HK-2 (cell line): ENCODE measurements around the gene NDUFS4.
"Not testable (repeated sequence)": the region's sequence is repeated elsewhere in the genome, so short reads cannot be mapped to it uniquely, and the experiment has no call there.

Source experiments
- DNase-seq: peaks from one replicate; pipeline ENCODE4 v3.0.0-alpha.2; 2018; ENCODE audit not compliant: unreplicated experiment

Gene NDUFS4

DNA sequence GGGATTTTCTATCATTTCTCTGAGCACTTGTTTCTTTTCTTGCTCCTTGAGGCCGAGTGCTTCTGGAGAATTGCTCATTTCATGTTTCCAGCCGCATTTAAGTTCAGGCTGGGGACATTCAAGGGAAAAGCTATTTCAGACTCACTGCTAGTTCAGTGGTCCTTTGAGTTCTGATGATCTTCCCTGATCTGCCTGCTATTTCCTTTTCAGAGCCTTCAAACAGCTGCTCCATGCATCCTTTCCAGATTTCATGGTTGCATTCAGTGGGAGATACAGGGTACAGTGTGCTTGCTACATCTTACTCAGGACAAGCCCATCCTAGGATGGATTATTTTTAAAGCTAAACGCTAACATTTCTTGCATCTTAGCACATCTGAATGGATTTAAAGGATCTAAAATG, 14.7 kb downstream of the NDUFS4 start:
- DNase-seq: no peak

GRCh38 chr5:53575831-53576230, 15.4 kb downstream of the NDUFS4 start:
- no peak for DNase-seq

DNA sequence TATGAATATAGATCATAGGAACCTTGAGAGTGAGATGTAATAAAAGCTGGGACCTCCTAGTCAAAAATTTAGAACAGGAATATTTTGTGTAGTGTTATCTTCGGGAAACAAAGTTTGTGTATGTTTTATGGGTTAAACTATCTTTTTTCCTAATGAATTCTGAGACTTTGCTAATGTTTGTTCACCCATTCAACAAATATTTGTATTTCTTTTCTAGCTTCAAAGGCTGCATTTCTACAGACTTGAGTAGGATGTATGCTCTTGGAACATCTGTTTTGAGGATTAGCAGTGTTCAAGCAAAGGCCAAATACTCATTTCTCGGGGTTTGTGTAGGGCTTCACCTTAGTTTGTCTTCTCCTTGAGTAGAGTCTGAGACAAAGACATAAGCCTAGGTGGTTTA, 16.2 kb downstream of the NDUFS4 start:
- DNase-seq: no peak

DNA sequence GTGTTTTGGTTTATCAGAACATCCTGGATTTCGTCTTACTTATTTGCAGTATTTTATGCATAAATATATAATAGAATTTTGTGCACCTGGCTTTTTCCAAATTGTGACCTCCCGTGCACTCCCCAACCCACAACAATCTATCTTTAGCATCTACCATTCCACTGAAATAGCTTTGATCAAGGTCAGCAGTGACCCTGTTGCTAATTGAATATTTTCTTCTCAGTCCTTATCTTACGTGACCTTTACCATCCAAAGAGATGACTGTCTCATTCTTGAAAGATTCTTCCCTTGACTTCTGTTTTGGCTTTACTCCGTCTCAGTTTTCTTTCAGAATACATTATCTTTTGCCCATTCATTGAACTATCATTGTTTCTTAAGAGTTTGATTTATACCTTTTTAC, 18.4 kb downstream of the NDUFS4 start:
- no peak for DNase-seq

DNA sequence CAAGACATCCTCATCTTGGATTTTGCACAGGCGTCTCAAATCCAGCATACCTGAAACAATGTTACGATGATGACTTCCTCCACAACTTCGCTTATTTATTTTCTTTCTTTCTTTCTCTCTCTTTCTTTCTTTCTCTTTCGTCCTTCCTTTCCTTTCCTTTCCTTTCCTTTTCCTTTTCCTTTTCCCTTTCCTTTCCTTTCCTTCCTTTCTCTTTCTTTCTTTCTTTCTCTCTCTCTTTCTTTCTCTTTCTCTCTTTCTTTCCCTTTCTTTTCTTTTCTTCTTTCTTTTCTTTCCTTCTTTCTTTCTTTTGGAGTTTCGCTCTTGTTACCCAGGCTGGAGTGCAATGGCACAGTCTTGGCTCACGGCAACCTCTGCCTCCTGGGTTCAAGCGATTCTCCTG, 20.1 kb downstream of the NDUFS4 start:
- no peak for DNase-seq

DNA sequence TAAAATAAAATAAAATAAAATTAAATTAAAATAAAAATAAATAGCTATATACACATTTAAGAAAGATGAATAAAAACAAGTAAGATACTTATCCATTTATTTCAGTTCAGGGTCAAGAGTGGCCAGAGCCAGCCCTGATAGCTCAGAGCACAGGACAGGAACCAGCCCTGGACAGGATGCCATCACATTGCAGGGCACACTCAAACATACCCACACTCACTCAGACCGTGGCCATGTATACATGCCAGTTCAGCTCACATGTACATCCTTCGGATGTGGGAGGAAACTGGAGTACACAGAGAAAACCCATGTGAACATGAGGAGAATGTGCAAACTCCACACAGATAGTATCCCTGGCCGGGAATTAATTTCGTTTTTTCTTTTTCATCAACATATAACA, 21.8 kb downstream of the NDUFS4 start:
- no peak for DNase-seq

GRCh38 chr5:53590759-53591158, 30.3 kb downstream of the NDUFS4 start:
- DNase-seq: no peak

DNA sequence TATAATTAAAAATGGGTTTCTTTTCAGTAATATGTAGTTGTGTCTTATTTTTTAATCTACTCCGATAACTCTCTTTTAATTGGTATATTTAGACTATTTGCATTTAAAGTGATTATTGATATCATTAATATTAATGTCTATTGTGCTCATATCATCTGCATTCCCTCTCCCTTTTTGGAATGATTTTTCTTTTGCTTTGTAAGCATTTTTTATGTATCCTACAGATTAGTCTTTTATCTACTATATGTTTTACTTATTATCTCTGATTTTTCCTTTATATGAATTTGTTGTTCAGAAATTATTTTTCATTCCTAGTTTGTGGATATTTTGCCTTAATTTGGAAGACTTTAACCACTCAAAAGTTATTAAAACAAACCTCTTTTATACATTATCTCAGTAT, 34.0 kb downstream of the NDUFS4 start:
- no peak for DNase-seq

DNA sequence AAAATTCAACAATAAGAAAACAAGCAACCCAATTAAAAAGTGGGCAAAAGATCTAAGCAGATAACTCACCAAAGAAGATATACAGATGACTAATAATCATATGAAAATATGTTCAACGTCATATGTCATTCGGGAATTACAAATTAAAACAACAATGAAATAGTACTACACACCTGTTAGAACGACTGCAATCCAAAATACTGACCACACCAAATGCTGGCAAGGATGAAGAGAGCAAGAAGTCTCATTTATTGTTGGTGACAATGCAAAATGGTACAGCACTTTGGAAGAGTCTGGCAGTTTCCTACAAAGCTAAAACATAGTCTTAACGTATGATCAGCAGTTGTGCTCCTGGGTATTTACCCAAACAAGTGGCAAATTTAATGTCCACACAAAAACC, 37.5 kb downstream of the NDUFS4 start:
- no peak for DNase-seq

DNA sequence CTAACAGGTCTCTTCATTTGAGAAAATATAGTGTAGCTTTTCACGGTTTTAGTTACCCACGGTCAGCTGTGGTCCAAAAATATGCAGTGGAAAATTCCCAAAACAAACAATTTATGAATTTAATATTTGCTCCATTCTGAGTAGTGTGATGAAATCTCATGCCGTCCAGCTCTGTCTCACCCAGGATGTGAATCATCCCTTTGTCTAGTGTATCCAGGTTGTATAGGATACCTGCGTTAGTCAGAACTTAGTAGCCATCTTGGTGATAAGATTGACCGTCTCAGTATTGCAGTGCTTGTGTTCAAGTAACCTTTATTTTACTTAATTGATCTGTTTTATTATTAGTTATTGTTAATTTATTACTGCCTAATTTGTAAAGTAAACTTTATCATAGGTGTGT, 41.1 kb downstream of the NDUFS4 start:
- DNase-seq: no peak

DNA sequence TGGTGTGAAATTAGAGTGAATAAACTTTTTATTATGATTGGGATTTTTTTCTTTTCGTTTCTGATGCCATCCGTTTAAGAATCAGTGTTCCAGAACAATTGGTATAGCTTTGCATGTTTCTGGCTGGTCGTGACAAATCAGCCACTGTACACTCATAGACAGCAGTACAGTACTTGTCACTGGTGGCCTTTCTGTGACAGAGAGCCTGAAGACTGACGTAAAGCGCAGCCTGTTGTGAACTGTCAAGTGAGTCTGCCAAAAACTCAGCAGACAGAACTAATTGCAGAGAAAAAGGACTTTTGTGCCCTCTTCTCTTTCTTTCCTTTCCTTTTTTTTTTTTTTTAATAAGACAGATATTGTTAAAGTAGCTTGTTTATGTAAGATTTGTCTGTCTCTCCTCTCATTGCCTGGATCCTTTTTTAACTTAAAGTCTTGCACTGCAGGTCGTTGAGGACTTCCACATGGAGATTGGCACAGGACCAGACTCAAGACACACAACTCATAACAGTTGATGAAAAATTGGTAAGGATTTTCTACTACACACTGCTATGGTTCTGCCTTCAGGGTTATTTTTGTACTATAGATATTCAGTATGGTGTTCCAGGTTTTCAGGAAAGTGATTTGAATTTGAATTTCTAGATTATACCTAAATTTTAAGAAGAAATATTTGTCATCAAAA, 42.7 kb downstream of the NDUFS4 start:
- no peak for DNase-seq

GRCh38 chr5:53604309-53604708, 43.9 kb downstream of the NDUFS4 start:
- DNase-seq: no peak

- DNase-seq: no peak
Observed at GRCh38 chr5:53607886-53608285, 47.4 kb downstream of the NDUFS4 start.

- not testable (repeated sequence) for DNase-seq
Observed at GRCh38 chr5:53608897-53609296, 48.5 kb downstream of the NDUFS4 start.

GRCh38 chr5:53613061-53613460, 52.6 kb downstream of the NDUFS4 start:
- no peak for DNase-seq

DNA sequence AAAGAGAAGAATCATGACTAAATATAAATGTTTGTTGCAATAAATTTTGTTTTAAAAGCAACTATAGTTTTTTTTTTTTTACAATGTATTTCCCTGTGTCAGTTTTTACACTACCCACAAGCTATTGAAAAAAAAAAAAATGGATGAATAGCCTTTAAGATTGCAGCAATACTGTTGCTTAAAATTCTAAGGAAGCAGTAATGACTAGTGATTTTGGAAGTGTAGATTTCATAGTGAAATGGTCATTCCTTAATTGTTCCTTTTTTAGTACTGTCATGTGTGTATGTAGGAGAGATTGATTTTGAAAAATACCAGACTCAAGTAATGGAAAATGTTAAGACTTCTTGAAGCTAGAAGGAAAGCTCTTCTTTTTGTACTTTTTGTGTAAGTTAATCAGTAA, 53.1 kb downstream of the NDUFS4 start:
- no peak for DNase-seq

DNA sequence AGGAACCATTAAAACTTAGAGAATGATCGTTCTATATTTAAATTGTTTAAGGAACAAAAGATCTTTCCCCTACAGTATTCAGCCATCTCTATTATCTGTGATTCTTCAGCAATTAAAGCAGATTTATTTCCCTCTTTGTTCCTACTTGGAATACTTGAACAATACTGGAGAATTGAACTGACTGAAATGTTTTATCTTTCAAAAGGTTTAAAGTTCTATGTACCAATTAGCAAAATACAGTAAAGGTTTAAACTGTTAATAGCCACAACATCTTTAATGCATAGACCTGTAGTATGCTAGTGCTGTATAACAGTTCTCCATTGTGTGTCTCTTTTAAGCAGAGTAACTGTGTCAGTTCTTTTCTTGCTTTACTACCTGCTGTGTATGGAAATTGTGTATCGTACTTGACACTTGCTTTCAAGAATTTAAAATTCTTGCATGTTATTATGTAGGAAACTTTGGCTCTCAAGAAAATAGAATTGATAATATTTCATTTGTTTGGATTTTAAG, 54.0 kb downstream of the NDUFS4 start:
- DNase-seq: no peak

DNA sequence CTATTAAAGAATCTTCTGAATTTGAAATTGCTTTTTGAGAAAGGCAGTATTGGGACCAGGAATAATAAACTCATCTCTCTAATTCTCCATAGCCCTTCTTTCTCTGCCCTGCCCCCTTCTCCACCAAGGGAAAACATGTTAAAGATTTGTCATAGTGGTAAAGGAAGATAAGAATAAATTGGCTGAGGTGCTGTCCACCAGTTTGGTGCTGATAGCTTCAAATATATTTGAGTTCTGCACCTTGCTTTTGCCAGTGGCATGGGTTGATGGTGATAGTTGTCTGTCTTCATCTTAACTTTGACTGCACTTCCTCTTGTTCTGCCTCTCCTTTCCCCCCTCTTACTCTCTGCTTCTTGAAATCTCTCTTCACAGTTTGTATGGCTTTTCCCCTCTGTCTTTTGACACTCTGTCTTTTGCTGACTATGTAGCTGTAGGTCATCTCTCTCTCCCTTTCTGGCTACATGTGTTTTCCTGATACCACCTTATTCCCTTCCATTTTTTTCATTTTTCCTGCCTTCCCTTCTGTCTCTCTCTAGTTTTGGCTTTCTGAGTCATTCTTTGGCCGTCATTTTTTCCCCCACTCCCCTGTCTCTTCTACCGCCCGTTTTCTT, 56.6 kb downstream of the NDUFS4 start:
- DNase-seq: no peak

DNA sequence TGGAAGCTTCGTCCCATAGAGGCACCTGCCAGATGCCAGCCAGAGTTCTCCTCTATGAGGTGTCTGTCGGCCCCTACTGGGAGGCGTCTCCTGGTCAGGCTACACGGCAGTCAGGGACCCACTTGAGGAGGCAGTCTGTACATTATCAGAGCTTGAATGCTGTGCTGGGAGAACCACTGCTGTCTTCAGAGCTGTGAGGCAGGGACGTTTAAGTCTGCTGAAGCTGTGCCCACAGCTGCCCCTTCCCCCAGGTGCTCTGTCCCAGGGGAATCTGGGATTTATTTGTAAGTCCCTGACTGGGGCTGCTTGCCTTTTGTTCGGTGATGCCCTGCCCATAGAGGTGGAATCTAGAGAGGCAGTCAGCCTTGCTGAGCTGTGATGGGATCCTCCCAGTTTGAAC, 70.8 kb downstream of the NDUFS4 start:
- DNase-seq: no peak

- no peak for DNase-seq
Observed at GRCh38 chr5:53642061-53642460, 81.6 kb downstream of the NDUFS4 start.

GRCh38 chr5:53643445-53643844, 83.0 kb downstream of the NDUFS4 start:
- DNase-seq: no peak

GRCh38 chr5:53645078-53645477, 84.6 kb downstream of the NDUFS4 start:
- DNase-seq: no peak

DNA sequence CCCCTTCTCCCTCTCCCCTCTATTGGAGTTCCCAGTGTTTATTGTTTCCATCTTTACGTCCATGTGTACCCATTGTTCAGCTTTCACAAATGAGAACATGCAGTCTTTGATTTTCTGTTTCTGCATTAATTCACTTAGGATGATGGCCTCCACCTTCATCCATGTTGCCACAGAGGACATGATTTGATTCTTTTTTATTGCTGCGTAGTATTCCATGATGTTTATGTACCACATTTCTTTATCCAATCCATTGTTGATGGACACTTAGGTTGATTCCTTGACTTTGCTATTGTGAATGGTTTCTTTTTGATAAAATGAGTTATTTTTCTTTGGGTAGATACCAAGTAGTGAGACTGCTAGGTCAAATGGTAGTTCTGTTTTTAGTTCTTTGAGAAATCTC, 88.9 kb downstream of the NDUFS4 start:
- DNase-seq: no peak

DNA sequence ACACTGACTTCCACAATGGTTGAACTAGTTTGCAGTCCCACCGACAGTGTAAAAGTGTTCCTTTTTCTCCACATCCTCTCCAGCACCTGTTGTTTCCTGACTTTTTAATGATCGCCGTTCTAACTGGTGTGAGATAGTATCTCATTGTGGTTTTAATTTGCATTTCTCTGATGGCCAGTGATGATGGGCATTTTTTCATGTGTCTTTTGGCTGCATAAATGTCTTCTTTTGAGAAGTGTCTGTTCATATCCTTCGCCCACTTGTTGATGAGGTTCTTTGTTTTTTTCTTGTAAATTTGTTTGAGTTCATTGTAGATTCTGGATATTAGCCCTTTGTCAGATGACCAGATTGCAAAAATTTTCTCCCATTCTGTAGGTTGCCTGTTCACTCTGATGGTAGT, 100.1 kb downstream of the NDUFS4 start:
- not testable (repeated sequence) for DNase-seq
